ENCODE data around the gene TUBGCP2.

TUBGCP2 gene

GRCh38 chr10:133297504-133297903, 11.2 kb downstream of the TUBGCP2 start:
- ChIA-PET POLR2A (no interaction called here), CTCF (no interaction called here)
- H3K4me3 ChIP-seq (ENCODE audit: low read depth, low read length) = no peak overlapping the region
- TF ChIP-seq ZNF302 (tag by site-specific recombination; IDR thresholded peaks at IDR 0.05; ENCODE audit: low read depth) = no peak
- no peak for TF ChIP-seq ZNF114 (tag by site-specific recombination; IDR thresholded peaks at IDR 0.05)
- no peak for TF ChIP-seq FEZF1 (tag by site-specific recombination; IDR thresholded peaks at IDR 0.05)
- no peak for TF ChIP-seq ZNF148 (tag by site-specific recombination; IDR thresholded peaks at IDR 0.05; ENCODE audit: borderline replicate concordance)
- TF ChIP-seq SP3 (tag by site-specific recombination; IDR thresholded peaks at IDR 0.05) = no peak
- no peak for TF ChIP-seq EGR2 (tag by site-specific recombination; IDR thresholded peaks at IDR 0.05; ENCODE audit: low read depth)
- no peak for TF ChIP-seq ZNF624 (tag by site-specific recombination; IDR thresholded peaks at IDR 0.05)
- no peaks in the 10 kb centered on the region for H3K9me3 ChIP-seq (ENCODE audit: control insufficient read depth, insufficient read depth, low read depth, low read length)
- no peaks in the 10 kb centered on the region for H3K4me1 ChIP-seq (ENCODE audit: control insufficient read depth, insufficient read depth, low read length)
- peaks cover 28 to 97% of the 10 kb centered on the region in 2 experiments; a peak in 2 of 3 replicates for H3K36me3 ChIP-seq (ENCODE audit: control insufficient read depth in 2 of 2, insufficient read depth in 1 of 2, low read length in 2 of 2)
- H3K27ac ChIP-seq (ENCODE audit: extremely low read depth, low read depth, low read length) = no peak overlapping the region

DNA sequence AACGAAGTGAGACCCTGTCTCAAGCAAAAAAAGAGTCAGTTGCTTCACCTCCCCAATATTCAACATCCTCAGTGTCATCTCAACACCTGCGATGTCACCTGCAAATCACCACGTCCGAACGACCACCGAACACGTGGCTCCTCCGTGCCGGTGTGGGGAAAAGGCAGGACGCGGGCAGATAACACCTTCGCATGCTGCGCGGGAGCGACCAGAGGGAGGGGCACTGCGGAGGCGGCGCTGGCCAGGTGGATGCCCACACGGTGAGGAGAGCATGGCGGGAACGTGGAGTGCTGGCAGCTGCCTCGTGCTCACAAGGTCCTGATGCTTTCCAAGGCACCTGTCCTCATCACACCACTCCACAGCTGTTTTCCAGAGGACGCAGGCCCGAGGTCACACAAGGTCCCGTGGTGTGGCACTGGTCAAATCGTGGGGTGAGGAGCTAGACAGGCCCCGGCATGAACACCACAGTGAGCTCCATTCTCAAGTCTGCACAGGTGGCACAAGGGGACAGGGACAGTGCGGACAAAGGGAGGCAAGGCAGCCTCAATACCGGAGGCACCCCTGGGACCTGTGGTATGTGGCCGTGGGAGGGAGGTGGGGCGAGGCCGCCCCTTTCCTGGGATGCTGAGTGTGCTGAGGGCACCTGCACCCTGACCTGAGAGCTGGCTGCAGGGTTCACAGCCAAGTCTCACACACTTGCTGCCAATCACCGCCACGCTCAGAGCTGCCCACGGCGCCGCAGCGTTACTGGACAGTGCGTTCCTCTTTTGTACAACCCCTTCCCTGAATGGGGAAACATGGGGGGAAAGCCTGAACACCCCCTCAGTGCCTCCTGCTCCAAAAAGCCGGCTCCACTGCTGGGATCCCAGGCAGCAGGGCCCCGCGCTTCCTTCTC, 13.0 kb downstream of the TUBGCP2 start:
- Histone ChIP-seq H3K4me1 (ENCODE audit: control insufficient read depth, insufficient read depth, low read length) (no peaks in the 10 kb centered on the region), H3K4me3 (ENCODE audit: low read depth, low read length) (no peak overlapping the region), H3K36me3 (ENCODE audit: control insufficient read depth in 2 of 2, insufficient read depth in 1 of 2, low read length in 2 of 2) (peaks cover 24 to 90% of the 10 kb centered on the region in 2 experiments; a peak in 2 of 3 replicates), H3K27ac (ENCODE audit: extremely low read depth, low read depth, low read length) (no peak overlapping the region), H3K9me3 (ENCODE audit: control insufficient read depth, insufficient read depth, low read depth, low read length) (no peaks in the 10 kb centered on the region)
- ChIA-PET CTCF (interaction anchor here (0.7 to 2.0 kb wide), 3 partner anchors 9 to 30 kb away, joined by 3 to 6 read pairs (median 3); no protein-coding TSS in a partner anchor), POLR2A (no interaction called here)
- TF ChIP-seq, protein P1, sequence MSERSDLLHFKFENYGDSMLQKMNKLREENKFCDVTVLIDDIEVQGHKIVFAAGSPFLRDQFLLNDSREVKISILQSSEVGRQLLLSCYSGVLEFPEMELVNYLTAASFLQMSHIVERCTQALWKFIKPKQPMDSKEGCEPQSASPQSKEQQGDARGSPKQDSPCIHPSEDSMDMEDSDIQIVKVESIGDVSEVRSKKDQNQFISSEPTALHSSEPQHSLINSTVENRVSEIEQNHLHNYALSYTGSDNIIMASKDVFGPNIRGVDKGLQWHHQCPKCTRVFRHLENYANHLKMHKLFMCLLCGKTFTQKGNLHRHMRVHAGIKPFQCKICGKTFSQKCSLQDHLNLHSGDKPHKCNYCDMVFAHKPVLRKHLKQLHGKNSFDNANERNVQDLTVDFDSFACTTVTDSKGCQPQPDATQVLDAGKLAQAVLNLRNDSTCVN (tag by site-specific recombination; optimal IDR thresholded peaks at IDR 0.05) = no peak
- TF ChIP-seq ZNF747 (tag by site-specific recombination; IDR thresholded peaks at IDR 0.05) (no peak), PBX3 (CRISPR knock-in tag; IDR thresholded peaks at IDR 0.05) (no peak), TCF7L2 (IDR thresholded peaks at IDR 0.05; ENCODE audit: borderline replicate concordance, low read depth, low read length) (no peak), KLF1 (tag by site-specific recombination; IDR thresholded peaks at IDR 0.05) (no peak), REST (tag by site-specific recombination; IDR thresholded peaks at IDR 0.05) (no peak), ZNF837 (tag by site-specific recombination; IDR thresholded peaks at IDR 0.05) (no peak), ZNF112 (tag by site-specific recombination; IDR thresholded peaks at IDR 0.05) (no peak), HOXA7 (CRISPR knock-in tag; IDR thresholded peaks at IDR 0.05; ENCODE audit: borderline replicate concordance) (no peak), ZSCAN18 (tag by site-specific recombination; IDR thresholded peaks at IDR 0.05) (no peak), ZNF280D (tag by site-specific recombination; IDR thresholded peaks at IDR 0.05) (no peak), ZNF324 (tag by site-specific recombination; IDR thresholded peaks at IDR 0.05) (no peak), ZNF184 (tag by site-specific recombination; IDR thresholded peaks at IDR 0.05) (no peak), KLF9 (tag by site-specific recombination; IDR thresholded peaks at IDR 0.05; ENCODE audit: low read depth) (no peak)

Measured in HEK293 (cell line).